ENCODE measurements around the gene CLK1.

The CLK1 gene

GRCh38 chr2:200812122-200813022 is 52.1 kb downstream of the CLK1 start:
- peak overlapping the region; percentile 62 to 99 for H3K4me3 ChIP-seq (ENCODE audit: low read length in 2 of 2)
- H4K91ac ChIP-seq (ENCODE audit: low read depth, low read length, poor library complexity) = no peak overlapping the region
- peak overlapping the region; percentile 97 for H3K23ac ChIP-seq (ENCODE audit: low read depth, low read length, poor library complexity)
- WGBS, 2 donors (ENCODE audit: extremely low coverage in 2 of 2, insufficient read length in 2 of 2, insufficient replicate concordance in 1 of 2) = no CpG with 5 or more reads among the region's 70 CpGs
- H2BK120ac ChIP-seq (ENCODE audit: low read depth, low read length) = no peak overlapping the region
- peaks cover 20 to 46% of the 10 kb centered on the region in 2 donors for H3K36me3 ChIP-seq (replicated peaks in 1 of 2; ENCODE audit: control insufficient read depth in 2 of 2, insufficient read depth in 2 of 2, low read length in 2 of 2)
- peak overlapping the region; percentile 65 for H3K27ac ChIP-seq (replicated peaks; ENCODE audit: low read length)
- H2AK5ac ChIP-seq (ENCODE audit: low read depth, low read length) = peak overlapping the region; percentile 97
- H4K8ac ChIP-seq (ENCODE audit: low read depth, low read length) = no peak overlapping the region
- H2BK12ac ChIP-seq (ENCODE audit: low read length) = no peak overlapping the region
- no peak overlapping the region for H3K4ac ChIP-seq (ENCODE audit: low read length)
- H2AFZ ChIP-seq (ENCODE audit: low read length) = peak overlapping the region; percentile 98
- no peak overlapping the region for H2BK15ac ChIP-seq (ENCODE audit: low read length)
- H3K14ac ChIP-seq (ENCODE audit: low read length) = no peak overlapping the region
- H3K4me1 ChIP-seq (ENCODE audit: control insufficient read depth in 2 of 2, insufficient read depth in 1 of 2, low read depth in 1 of 2, low read length in 2 of 2) = peaks cover 4 to 10% of the 10 kb centered on the region in 2 donors
- no peaks in the 10 kb centered on the region for H3K9me3 ChIP-seq (replicated peaks in 1 of 2; ENCODE audit: control insufficient read depth in 2 of 2, insufficient read depth in 1 of 2, low read depth in 1 of 2, low read length in 2 of 2)
- peak overlapping the region; percentile 94 for H3K18ac ChIP-seq (ENCODE audit: low read length)
- no peaks in the 10 kb centered on the region for H3K27me3 ChIP-seq (ENCODE audit: control insufficient read depth in 3 of 3, insufficient read depth in 3 of 3, low read depth in 1 of 3, low read length in 3 of 3)
- peak overlapping the region; percentile 100 for H3K9ac ChIP-seq (ENCODE audit: low read depth, low read length, poor library complexity)
- H3K4me2 ChIP-seq (ENCODE audit: insufficient read depth, low read length, poor library complexity, severe bottlenecking) = peak overlapping the region; percentile 60
- DNase-seq (ENCODE audit: low spot score) = peak; percentile 52
- peak overlapping the region; percentile 85 for H2BK5ac ChIP-seq (ENCODE audit: low read length)
- peaks cover 2% of the 10 kb centered on the region for H3K79me1 ChIP-seq (ENCODE audit: low read depth, low read length)

- H4K91ac ChIP-seq (ENCODE audit: low read depth, low read length, poor library complexity) = no peak within 1 kb of the TSS
- H2BK120ac ChIP-seq (ENCODE audit: low read depth, low read length) = no peak within 1 kb of the TSS
- H3K14ac ChIP-seq (ENCODE audit: low read length) = no peak within 1 kb of the TSS
Observed at GRCh38 chr2:200811333-200812121, 52.9 kb downstream of the CLK1 start, which contains the start of gene BZW1. Gene BZW1, plus strand, starts transcription at chr2:200811910. Its CDS starts 1,308 bp downstream, at chr2:200813218.

GRCh38 chr2:200810998-200811332 is 53.5 kb downstream of the CLK1 start:
- Histone ChIP-seq H3K9ac (ENCODE audit: low read depth, low read length, poor library complexity) (no peak overlapping the region), H3K36me3 (replicated peaks in 1 of 2; ENCODE audit: control insufficient read depth in 2 of 2, insufficient read depth in 2 of 2, low read length in 2 of 2) (peaks cover 11 to 32% of the 10 kb centered on the region in 2 donors), H3K9me3 (replicated peaks in 1 of 2; ENCODE audit: control insufficient read depth in 2 of 2, insufficient read depth in 1 of 2, low read depth in 1 of 2, low read length in 2 of 2) (no peaks in the 10 kb centered on the region), H2BK5ac (ENCODE audit: low read length) (no peak overlapping the region), H3K14ac (ENCODE audit: low read length) (no peak overlapping the region), H2BK12ac (ENCODE audit: low read length) (no peak overlapping the region), H3K27me3 (ENCODE audit: control insufficient read depth in 3 of 3, insufficient read depth in 3 of 3, low read depth in 1 of 3, low read length in 3 of 3) (no peaks in the 10 kb centered on the region), H2AK5ac (ENCODE audit: low read depth, low read length) (no peak overlapping the region), H2BK120ac (ENCODE audit: low read depth, low read length) (no peak overlapping the region), H2BK15ac (ENCODE audit: low read length) (no peak overlapping the region), H3K4me3 (ENCODE audit: low read length in 2 of 2) (peak overlapping the region; percentile 57 to 69), H3K23ac (ENCODE audit: low read depth, low read length, poor library complexity) (no peak overlapping the region), H3K4me2 (ENCODE audit: insufficient read depth, low read length, poor library complexity, severe bottlenecking) (peak overlapping the region; percentile 56), H3K27ac (replicated peaks; ENCODE audit: low read length) (peak overlapping the region; percentile 4), H4K8ac (ENCODE audit: low read depth, low read length) (no peak overlapping the region), H3K4ac (ENCODE audit: low read length) (no peak overlapping the region), H3K18ac (ENCODE audit: low read length) (no peak overlapping the region), H4K91ac (ENCODE audit: low read depth, low read length, poor library complexity) (no peak overlapping the region), H3K4me1 (ENCODE audit: control insufficient read depth in 2 of 2, insufficient read depth in 1 of 2, low read depth in 1 of 2, low read length in 2 of 2) (peaks cover 4 to 10% of the 10 kb centered on the region in 2 donors), H2AFZ (ENCODE audit: low read length) (peak overlapping the region; percentile 94), H3K79me1 (ENCODE audit: low read depth, low read length) (no peaks in the 10 kb centered on the region)
- WGBS, 2 donors (ENCODE audit: extremely low coverage in 2 of 2, insufficient read length in 2 of 2, insufficient replicate concordance in 1 of 2) = no CpG with 5 or more reads among the region's 11 CpGs
- DNase-seq (ENCODE audit: low spot score) = no peak

More at GRCh38 chr2:200811333-200812121, 52.9 kb downstream of the CLK1 start, which contains the start of gene BZW1:
- peak; percentile 96 for DNase-seq (ENCODE audit: low spot score)
- H2AFZ ChIP-seq (ENCODE audit: low read length) = peak within 1 kb of the TSS; percentile 98
- peaks cover 13 to 37% of the 10 kb centered on the region in 2 donors for H3K36me3 ChIP-seq (replicated peaks in 1 of 2; ENCODE audit: control insufficient read depth in 2 of 2, insufficient read depth in 2 of 2, low read length in 2 of 2)
- H3K27ac ChIP-seq (replicated peaks; ENCODE audit: low read length) = peak within 1 kb of the TSS; percentile 86
- no peak within 1 kb of the TSS for H2BK15ac ChIP-seq (ENCODE audit: low read length)
- WGBS, 2 donors (ENCODE audit: extremely low coverage in 2 of 2, insufficient read length in 2 of 2, insufficient replicate concordance in 1 of 2) = no CpG with 5 or more reads among the region's 75 CpGs
- H3K4me1 ChIP-seq (ENCODE audit: control insufficient read depth in 2 of 2, insufficient read depth in 1 of 2, low read depth in 1 of 2, low read length in 2 of 2) = peaks cover 4 to 10% of the 10 kb centered on the region in 2 donors
- no peaks in the 10 kb centered on the region for H3K9me3 ChIP-seq (replicated peaks in 1 of 2; ENCODE audit: control insufficient read depth in 2 of 2, insufficient read depth in 1 of 2, low read depth in 1 of 2, low read length in 2 of 2)
- no peak within 1 kb of the TSS for H2BK12ac ChIP-seq (ENCODE audit: low read length)
- peak within 1 kb of the TSS; percentile 100 for H3K9ac ChIP-seq (ENCODE audit: low read depth, low read length, poor library complexity)
- no peak within 1 kb of the TSS for H4K8ac ChIP-seq (ENCODE audit: low read depth, low read length)
- H3K4me2 ChIP-seq (ENCODE audit: insufficient read depth, low read length, poor library complexity, severe bottlenecking) = peak within 1 kb of the TSS; percentile 60
- H3K4ac ChIP-seq (ENCODE audit: low read length) = no peak within 1 kb of the TSS
- peak within 1 kb of the TSS; percentile 85 for H2BK5ac ChIP-seq (ENCODE audit: low read length)
- peak within 1 kb of the TSS; percentile 97 for H3K23ac ChIP-seq (ENCODE audit: low read depth, low read length, poor library complexity)
- no peaks in the 10 kb centered on the region for H3K27me3 ChIP-seq (ENCODE audit: control insufficient read depth in 3 of 3, insufficient read depth in 3 of 3, low read depth in 1 of 3, low read length in 3 of 3)
- peak within 1 kb of the TSS; percentile 97 for H2AK5ac ChIP-seq (ENCODE audit: low read depth, low read length)
- H3K18ac ChIP-seq (ENCODE audit: low read length) = peak within 1 kb of the TSS; percentile 94
- peaks cover 2% of the 10 kb centered on the region for H3K79me1 ChIP-seq (ENCODE audit: low read depth, low read length)
- peak within 1 kb of the TSS; percentile 62 to 99 for H3K4me3 ChIP-seq (ENCODE audit: low read length in 2 of 2)
